Esophagus squamous epithelium (tissue), 5 donors: ENCODE results near the gene AK3. TPM values are rescaled to one million over a fixed set of nuclear protein-coding genes. Genes with fewer than 3 reads are reported as not detected.

Experiments used
- DNase-seq: peaks from one replicate; lab custom pipeline; 2025; lab: John Stamatoyannopoulos, UW
- H3K27ac ChIP-seq, 4 donors: fragments of 200-600 bp; sonication (generic); one replicate each; pipeline ENCODE4 v1.5.1; 2016 to 2019; ENCODE audit warnings: mild to moderate bottlenecking in 1 of 4
- H3K27me3 ChIP-seq, 4 donors: fragments of 200-600 bp; sonication (generic); 1 replicate in 3 of 4; 2 replicates in 1 of 4; pipeline versions ENCODE4 v1.5.1 to v1.6.0; 2017 to 2021; ENCODE audit warnings: antibody characterized with exemption in 1 of 4
- H3K36me3 ChIP-seq, 3 donors: fragments of 200-600 bp; sonication (generic); one replicate each; pipeline ENCODE4 v1.5.1; 2016 to 2019
- H3K4me1 ChIP-seq, 3 donors: fragments of 200-600 bp; sonication (generic); one replicate each; pipeline ENCODE4 v1.5.1; 2017 to 2019
- H3K4me3 ChIP-seq, 4 donors: fragments of 200-600 bp; sonication (generic); 1 replicate in 3 of 4; 2 replicates in 1 of 4; pipeline ENCODE4 v1.5.1; 2016 to 2019; ENCODE audit warnings: mild to moderate bottlenecking in 2 of 4, moderate library complexity in 1 of 4
- H3K9me3 ChIP-seq, 3 donors: fragments of 200-600 bp; sonication (generic); one replicate each; pipeline ENCODE4 v1.5.1; 2016 to 2019
- POLR2A ChIP-seq, 4 donors: fragments of 450-650 bp; IDR thresholded peaks; one replicate each; pipeline ENCODE4 v1.6.1; 2017; ENCODE audit warnings: antibody characterized with exemption in 4 of 4, mild to moderate bottlenecking in 4 of 4, moderate library complexity in 3 of 4
- WGBS, 2 donors: methylation state at CpG; one replicate each; pipeline ENCODE4 v1.1.5; 2018; 5-methylcytosine and 5-hydroxymethylcytosine counted together
- intact Hi-C: fragments of 100-400 bp; cut with DNase I; formaldehyde crosslinking; loops from one replicate; pipeline ENCODE4 v1.15.0; 2022
- total RNA-seq, 4 donors: library from RNA; depleted of rRNA; stranded (reverse); fragments of >200 nt; gene quantifications; one replicate each; pipeline ENCODE4 v1.1.0, GENCODE V29; 2016
- TF ChIP-seq, protein P1 (sequence below), 6 experiments: fragments of 450-650 bp in 4 of 6; fragments of 200-600 bp in 2 of 6; sonication (generic) in 2 of 6; IDR thresholded peaks; one replicate each; pipeline ENCODE4 v1.5.1; 2016 to 2019; ENCODE audit warnings: antibody characterized with exemption in 6 of 6, mild to moderate bottlenecking in 4 of 6, moderate library complexity in 4 of 6
- donor health status: DM: yes; HTN: yes; CAD: no.

The AK3 gene
- total RNA-seq, 4 donors from 2014 or later = 47.8 to 104 (median 81.2) TPM

DNA sequence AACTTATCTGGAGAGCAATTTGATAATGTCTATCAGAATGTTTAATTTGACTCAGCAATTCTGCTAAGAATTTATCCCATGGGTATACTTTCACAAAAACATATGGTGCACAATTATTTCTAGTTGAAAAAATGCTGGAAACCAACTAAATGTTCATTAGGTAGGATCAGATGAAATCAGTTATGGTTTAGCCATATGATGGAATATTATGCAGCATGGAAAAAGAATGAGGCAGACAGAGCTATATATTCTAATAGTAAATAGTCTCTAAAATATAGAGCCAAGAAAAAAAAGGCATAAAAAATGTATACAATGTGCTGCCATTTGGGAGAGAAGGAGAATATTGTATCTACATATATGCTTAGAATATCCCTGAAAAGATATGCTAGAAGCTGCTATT lies 71.1 kb downstream of the AK3 start:
- Histone ChIP-seq H3K36me3 (no peaks in the 10 kb centered on the region), H3K4me1 (peaks cover 0 to 28% (median 8%) of the 10 kb centered on the region in 3 donors), H3K27ac (no peak overlapping the region), H3K9me3 (no peaks in the 10 kb centered on the region), H3K27me3 (no peaks in the 10 kb centered on the region), H3K4me3 (no peak overlapping the region)
- intact Hi-C loops = loop anchor here (5.0 kb wide), 1 partner anchor 67 kb away; no protein-coding TSS in a partner anchor
- TF ChIP-seq, protein P1, sequence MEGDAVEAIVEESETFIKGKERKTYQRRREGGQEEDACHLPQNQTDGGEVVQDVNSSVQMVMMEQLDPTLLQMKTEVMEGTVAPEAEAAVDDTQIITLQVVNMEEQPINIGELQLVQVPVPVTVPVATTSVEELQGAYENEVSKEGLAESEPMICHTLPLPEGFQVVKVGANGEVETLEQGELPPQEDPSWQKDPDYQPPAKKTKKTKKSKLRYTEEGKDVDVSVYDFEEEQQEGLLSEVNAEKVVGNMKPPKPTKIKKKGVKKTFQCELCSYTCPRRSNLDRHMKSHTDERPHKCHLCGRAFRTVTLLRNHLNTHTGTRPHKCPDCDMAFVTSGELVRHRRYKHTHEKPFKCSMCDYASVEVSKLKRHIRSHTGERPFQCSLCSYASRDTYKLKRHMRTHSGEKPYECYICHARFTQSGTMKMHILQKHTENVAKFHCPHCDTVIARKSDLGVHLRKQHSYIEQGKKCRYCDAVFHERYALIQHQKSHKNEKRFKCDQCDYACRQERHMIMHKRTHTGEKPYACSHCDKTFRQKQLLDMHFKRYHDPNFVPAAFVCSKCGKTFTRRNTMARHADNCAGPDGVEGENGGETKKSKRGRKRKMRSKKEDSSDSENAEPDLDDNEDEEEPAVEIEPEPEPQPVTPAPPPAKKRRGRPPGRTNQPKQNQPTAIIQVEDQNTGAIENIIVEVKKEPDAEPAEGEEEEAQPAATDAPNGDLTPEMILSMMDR (IDR thresholded peaks at IDR 0.05) = no peak
- TF ChIP-seq POLR2A (IDR thresholded peaks at IDR 0.05) = no peak
- no peak for DNase-seq

GRCh38 chr9:4668604-4669003 lies 72.4 kb downstream of the AK3 start:
- intact Hi-C loops = loop anchor here (5.0 kb wide), 1 partner anchor 69 kb away; no protein-coding TSS in a partner anchor
- Histone ChIP-seq H3K27ac (no peak overlapping the region), H3K36me3 (no peaks in the 10 kb centered on the region), H3K4me3 (no peak overlapping the region), H3K9me3 (no peaks in the 10 kb centered on the region), H3K4me1 (peaks cover 0 to 35% (median 21%) of the 10 kb centered on the region in 3 donors), H3K27me3 (no peaks in the 10 kb centered on the region)
- TF ChIP-seq, protein P1 (IDR thresholded peaks at IDR 0.05) = no peak
- TF ChIP-seq POLR2A (IDR thresholded peaks at IDR 0.05) = no peak
- WGBS, 2 donors = 75 to 88% methylated on average over 2 of the region's 2 CpGs
- no peak for DNase-seq

GRCh38 chr9:4667681-4668080 lies 73.3 kb downstream of the AK3 start:
- H3K27ac ChIP-seq = no peak overlapping the region
- intact Hi-C loops = loop anchor here (5.0 kb wide), 1 partner anchor 70 kb away; no protein-coding TSS in a partner anchor
- no peak overlapping the region for H3K4me3 ChIP-seq
- H3K9me3 ChIP-seq = no peaks in the 10 kb centered on the region
- TF ChIP-seq, protein P1 (IDR thresholded peaks at IDR 0.05) = no peak
- no peak for TF ChIP-seq POLR2A (IDR thresholded peaks at IDR 0.05)
- no peak for DNase-seq
- no peaks in the 10 kb centered on the region for H3K36me3 ChIP-seq
- H3K27me3 ChIP-seq = no peaks in the 10 kb centered on the region
- H3K4me1 ChIP-seq = peaks cover 0 to 44% (median 29%) of the 10 kb centered on the region in 3 donors
- WGBS, 2 donors = 95 to 100% methylated on average over 1 of the region's 1 CpG

DNA sequence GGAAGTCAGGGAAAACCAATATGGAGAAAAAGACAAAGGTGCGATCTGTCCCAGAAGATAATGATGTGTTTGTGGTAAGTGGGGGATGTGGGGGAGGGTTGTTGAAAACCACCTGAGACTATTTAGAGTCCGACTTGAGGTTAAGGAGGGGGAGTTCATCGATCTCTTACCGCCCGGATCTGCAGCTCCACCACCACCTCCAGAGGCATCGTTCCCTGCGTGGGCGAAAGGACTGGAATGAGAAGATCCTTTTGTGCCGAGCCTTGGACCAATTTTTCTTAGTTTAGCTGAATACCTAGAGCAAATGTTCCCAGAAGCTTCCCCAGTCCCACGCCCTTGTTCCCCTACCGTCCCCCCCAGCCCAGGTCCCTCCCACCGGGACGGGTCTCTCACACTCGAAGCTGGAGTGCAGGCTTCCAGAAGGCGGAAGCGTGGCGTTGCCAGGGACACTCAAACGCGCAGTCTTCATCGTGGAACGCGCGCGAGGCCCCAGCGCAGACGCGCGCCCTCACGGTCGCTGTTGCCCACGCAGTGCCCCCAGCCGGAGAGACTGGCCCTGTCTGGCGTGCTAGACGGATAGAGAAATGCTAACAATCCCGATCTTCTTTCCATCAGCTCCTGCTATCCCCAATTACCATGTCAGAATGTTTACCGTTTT lies 74.8 kb downstream of the AK3 start, which contains the start of gene SPATA6L:
Gene SPATA6L, minus strand, starts transcription at position 439 of the 658 bp plus-strand sequence. Its CDS starts 230 bp downstream, at position 209.
- Histone ChIP-seq H3K27ac (peak within 1 kb of the TSS; percentile 75 to 78 (median 77)), H3K4me1 (peaks cover 0 to 55% (median 32%) of the 10 kb centered on the region in 3 donors), H3K4me3 (peak within 1 kb of the TSS; percentile 39 to 71 (median 53)), H3K9me3 (no peaks in the 10 kb centered on the region), H3K36me3 (no peaks in the 10 kb centered on the region), H3K27me3 (no peaks in the 10 kb centered on the region)
- intact Hi-C loops = loop anchor here (5.0 kb wide), 1 partner anchor 71 kb away; no protein-coding TSS in a partner anchor
- no peak for DNase-seq
- WGBS, 2 donors = 1 to 2% methylated on average over 19 to 21 of the region's 36 CpGs
- TF ChIP-seq POLR2A (IDR thresholded peaks at IDR 0.05) = peak in 1 of 4 donors; percentile 34
- TF ChIP-seq, protein P1 (IDR thresholded peaks at IDR 0.05) = no peak

DNA sequence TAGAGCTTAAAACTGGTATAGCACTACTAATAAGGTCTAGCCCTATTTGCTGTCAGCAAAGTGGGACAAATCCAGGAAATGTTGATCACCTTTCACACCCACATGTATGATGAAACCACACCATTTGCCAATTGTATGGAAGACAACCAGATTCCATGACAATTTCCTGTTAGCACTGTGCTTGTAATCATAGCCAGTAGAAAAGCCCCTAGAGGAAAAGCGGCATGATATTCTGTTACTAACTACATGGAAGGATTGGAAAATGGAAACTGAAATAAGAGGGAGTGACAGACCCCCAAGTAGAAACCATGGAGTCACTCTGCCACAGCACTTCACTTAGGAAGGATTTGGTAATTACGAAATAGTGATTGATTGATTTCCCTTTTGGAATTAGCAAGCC lies 75.6 kb downstream of the AK3 start:
- 43 to 45% methylated on average over 2 of the region's 2 CpGs for WGBS, 2 donors
- no peaks in the 10 kb centered on the region for H3K27me3 ChIP-seq
- H3K4me3 ChIP-seq = peak overlapping the region in 3 of 4 donors; percentile 51 to 71 (median 55)
- DNase-seq = no peak
- intact Hi-C loops = loop anchor here (5.0 kb wide), 1 partner anchor 72 kb away; no protein-coding TSS in a partner anchor
- TF ChIP-seq POLR2A (IDR thresholded peaks at IDR 0.05) = no peak
- TF ChIP-seq, protein P1 (IDR thresholded peaks at IDR 0.05) = peak in 1 of 6 experiments; percentile 9
- H3K4me1 ChIP-seq = peaks cover 0 to 55% (median 32%) of the 10 kb centered on the region in 3 donors
- no peaks in the 10 kb centered on the region for H3K36me3 ChIP-seq
- peak overlapping the region; percentile 66 to 78 (median 77) for H3K27ac ChIP-seq
- H3K9me3 ChIP-seq = no peaks in the 10 kb centered on the region
